AG04450 (cell line): ENCODE data around the gene ACTG2. TPM values are rescaled to one million over a fixed set of nuclear protein-coding genes. Genes with fewer than 3 reads are reported as not detected.
A peak's percentile ranks its signal among the peaks of the same experiment; 100 is the strongest.

ENCODE experiments used
- CTCF ChIA-PET: fragments of 300-600, 350-600 bp; formaldehyde crosslinking; extraction: SDS; loops from one replicate; lab custom pipeline; 2022; ENCODE audit warnings: antibody characterized with exemption, inconsistent platforms; lab: Charles Lee
- POLR2A ChIA-PET: fragments of 350-600 bp; formaldehyde crosslinking; extraction: SDS; loops from one replicate; lab custom pipeline; 2021; ENCODE audit warnings: antibody characterized with exemption, inconsistent platforms; lab: Yijun Ruan, JAX
- DNase-seq: peaks from one replicate; pipeline ENCODE4 v3.0.0-alpha.2; 2011; ENCODE audit warnings: low read depth, low spot score
- H3K27ac ChIP-seq: one replicate; pipeline ENCODE4 v1.5.1; 2012; ENCODE audit warnings: low read depth, low read length, control low read depth
- H3K27me3 ChIP-seq: one replicate; pipeline ENCODE4 v1.6.0; 2012; ENCODE audit warnings: low read length; ENCODE audit not compliant: control insufficient read depth, insufficient read depth
- H3K4me3 ChIP-seq: 2 replicates; pipeline ENCODE4 v1.5.1; 2011; ENCODE audit warnings: mild to moderate bottlenecking, low read depth, low read length, control low read depth
- H3K9me3 ChIP-seq: 2 replicates; pipeline ENCODE4 v1.5.1; 2012; ENCODE audit warnings: low read length; ENCODE audit not compliant: control insufficient read depth, insufficient read depth
- CTCF ChIP-seq: IDR thresholded peaks from 2 replicates; pipeline ENCODE4 v1.5.1; 2011; ENCODE audit warnings: low read depth, low read length, control low read depth, inconsistent platforms
- polyA plus RNA-seq: library from polyadenylated mRNA; depleted of rRNA; stranded (reverse); fragments of >200 nt; gene quantifications from 2 replicates; pipeline ENCODE4 v1.2.3, GENCODE V29; 2011

Gene ACTG2
- polyA plus RNA-seq, 1 experiment: 641 TPM

DNA sequence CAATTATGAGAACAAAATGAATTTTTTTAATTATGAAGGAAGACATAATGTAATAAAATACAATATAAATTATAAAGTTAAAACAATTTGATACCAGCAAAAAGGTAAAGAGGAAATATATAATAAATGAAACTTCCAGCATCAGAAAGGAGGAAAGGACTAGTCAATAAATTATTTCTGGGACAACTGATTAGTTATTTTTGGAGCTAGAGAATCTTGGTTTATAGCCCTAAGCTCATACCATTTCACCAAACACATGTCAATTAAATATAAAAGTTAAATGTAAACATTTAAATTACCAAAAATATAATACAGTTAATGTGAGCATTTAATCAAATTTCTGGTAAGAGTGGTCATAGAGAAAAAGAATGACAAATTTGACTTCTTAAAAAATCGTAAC, 12.1 kb downstream of the ACTG2 start:
- Histone ChIP-seq H3K27ac (no peak overlapping the region), H3K27me3 (no peaks in the 10 kb centered on the region), H3K4me3 (no peak overlapping the region), H3K9me3 (no peaks in the 10 kb centered on the region)
- DNase-seq: no peak
- no peak for TF ChIP-seq CTCF
- ChIA-PET CTCF (interaction anchor here (1.3 kb wide), 1 partner anchor 78 kb away, joined by 5 read pairs; no protein-coding TSS in a partner anchor), POLR2A (no interaction called here)

- ChIA-PET POLR2A (interaction anchor here (1.0 kb wide), 1 partner anchor 213 kb away, joined by 3 read pairs; no protein-coding TSS in a partner anchor), CTCF (interaction anchor here (0.9 to 1.2 kb wide), 2 partner anchors 80 to 82 kb away, joined by 3 to 4 read pairs; no protein-coding TSS in a partner anchor)
- TF ChIP-seq CTCF: no peak
Observed at GRCh38 chr2:73906847-73907505, 14.2 kb downstream of the ACTG2 start.

DNA sequence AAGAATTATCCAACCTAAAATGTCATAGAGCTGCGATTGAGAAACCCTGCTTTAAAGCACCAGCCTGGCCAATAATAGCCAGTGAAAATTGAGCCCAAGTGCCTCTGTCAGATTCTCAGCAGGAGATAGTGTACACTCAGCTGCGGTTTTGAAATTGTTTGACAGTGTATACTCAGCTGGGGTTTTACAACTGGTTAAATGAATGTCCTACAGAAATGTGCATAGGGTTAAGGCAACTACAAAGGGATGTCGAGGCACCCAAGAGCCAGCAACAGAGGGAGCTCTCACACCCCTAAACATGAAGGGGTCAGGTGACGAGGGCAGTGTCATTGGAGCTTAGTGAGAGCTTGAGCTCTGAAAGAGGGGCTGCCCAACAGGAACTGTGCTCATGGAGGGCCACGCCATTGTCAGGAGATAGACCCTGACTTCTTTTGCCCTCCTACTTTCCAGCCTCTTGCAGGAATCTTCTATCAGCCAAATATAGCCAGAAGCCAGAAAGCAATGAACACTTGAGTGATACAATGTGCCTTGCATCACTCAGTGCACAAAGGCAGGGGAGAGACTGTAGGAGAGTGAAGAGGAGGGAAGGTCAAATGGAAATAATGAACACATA, 15.1 kb downstream of the ACTG2 start:
- Histone ChIP-seq H3K9me3 (no peaks in the 10 kb centered on the region), H3K4me3 (no peak overlapping the region), H3K27ac (no peak overlapping the region), H3K27me3 (no peaks in the 10 kb centered on the region)
- ChIA-PET POLR2A (interaction anchor here (0.6 to 1.1 kb wide), 3 partner anchors 14 to 213 kb away, joined by 3 to 4 read pairs (median 3); no protein-coding TSS in a partner anchor), CTCF (interaction anchor here (0.6 to 1.2 kb wide), 4 partner anchors 81 to 426 kb away, joined by 3 to 4 read pairs (median 4); no protein-coding TSS in a partner anchor)
- no peak for DNase-seq
- 0 out of 2 replicates have a peak, but pooled peaks have one; percentile 5 for TF ChIP-seq CTCF

More at GRCh38 chr2:73906847-73907505, 14.2 kb downstream of the ACTG2 start:
- Histone ChIP-seq H3K4me3 (no peak overlapping the region), H3K27me3 (no peaks in the 10 kb centered on the region), H3K9me3 (no peaks in the 10 kb centered on the region), H3K27ac (no peak overlapping the region)
- no peak for DNase-seq

DNA sequence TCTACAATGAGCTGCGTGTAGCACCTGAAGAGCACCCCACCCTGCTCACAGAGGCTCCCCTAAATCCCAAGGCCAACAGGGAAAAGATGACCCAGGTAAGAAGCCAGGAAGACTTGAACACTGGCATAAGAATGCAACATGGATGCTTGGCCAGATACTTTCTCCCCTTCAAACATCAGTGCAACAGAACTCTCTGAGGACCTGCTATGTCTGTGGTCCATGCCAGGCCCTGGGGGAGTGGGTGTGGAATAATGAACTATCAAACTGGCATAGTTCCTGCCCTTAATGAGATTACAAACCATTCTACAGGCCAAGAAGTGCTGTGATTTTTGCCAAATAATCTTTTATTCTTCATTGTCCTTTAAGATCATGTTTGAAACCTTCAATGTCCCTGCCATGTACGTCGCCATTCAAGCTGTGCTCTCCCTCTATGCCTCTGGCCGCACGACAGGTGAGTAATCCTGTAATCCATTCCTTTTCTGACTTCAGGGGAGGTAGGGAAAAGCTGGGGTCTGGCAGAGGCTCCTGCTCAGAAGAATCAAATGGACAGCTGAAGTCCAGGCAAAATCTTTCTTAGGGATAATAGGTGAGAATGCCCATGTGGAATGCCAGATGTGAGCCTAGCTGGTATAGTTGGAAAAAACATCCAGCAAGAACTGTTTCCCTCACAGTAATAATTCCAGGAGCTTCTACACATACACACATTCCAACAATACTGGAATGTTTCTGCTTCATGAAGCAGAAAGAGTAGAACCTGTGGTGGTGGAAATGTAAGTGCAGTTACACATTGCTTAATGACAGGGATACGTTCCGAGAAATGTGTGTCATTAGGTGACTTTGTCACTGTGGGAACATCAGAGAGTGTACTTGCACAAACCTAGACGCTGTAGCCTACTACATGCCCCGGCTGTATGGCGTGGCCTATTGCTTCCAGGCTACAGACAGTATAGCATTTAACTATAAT, 16.2 kb downstream of the ACTG2 start:
- Histone ChIP-seq H3K9me3 (no peaks in the 10 kb centered on the region), H3K27me3 (no peaks in the 10 kb centered on the region), H3K4me3 (no peak overlapping the region), H3K27ac (no peak overlapping the region)
- ChIA-PET POLR2A (interaction anchor here (1.0 kb wide), 1 partner anchor 15 kb away, joined by 3 read pairs; no protein-coding TSS in a partner anchor), CTCF (interaction anchor here (1.4 kb wide), 1 partner anchor 242 kb away, joined by 4 read pairs; no protein-coding TSS in a partner anchor)
- TF ChIP-seq CTCF: no peak
- DNase-seq: no peak
